A549 treated with ZK216348 at 1 μM for 4 hours (cell line): ENCODE measurements around the gene IFIT3. TPM values are rescaled to one million over a fixed set of nuclear protein-coding genes. Genes with fewer than 3 reads are reported as not detected.

Source experiments
- total RNA-seq: library from RNA; stranded (reverse); fragments of 200-300 nt; extraction: Qiagen RNA extraction; gene quantifications from 5 replicates; pipeline ENCODE4 v1.2.3, GENCODE V29; 2022; ENCODE audit warnings: low read depth

The IFIT3 gene, protein sequence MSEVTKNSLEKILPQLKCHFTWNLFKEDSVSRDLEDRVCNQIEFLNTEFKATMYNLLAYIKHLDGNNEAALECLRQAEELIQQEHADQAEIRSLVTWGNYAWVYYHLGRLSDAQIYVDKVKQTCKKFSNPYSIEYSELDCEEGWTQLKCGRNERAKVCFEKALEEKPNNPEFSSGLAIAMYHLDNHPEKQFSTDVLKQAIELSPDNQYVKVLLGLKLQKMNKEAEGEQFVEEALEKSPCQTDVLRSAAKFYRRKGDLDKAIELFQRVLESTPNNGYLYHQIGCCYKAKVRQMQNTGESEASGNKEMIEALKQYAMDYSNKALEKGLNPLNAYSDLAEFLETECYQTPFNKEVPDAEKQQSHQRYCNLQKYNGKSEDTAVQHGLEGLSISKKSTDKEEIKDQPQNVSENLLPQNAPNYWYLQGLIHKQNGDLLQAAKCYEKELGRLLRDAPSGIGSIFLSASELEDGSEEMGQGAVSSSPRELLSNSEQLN
- total RNA-seq, result 3.8 to 7.2 TPM (median 4.9 TPM) in 5 replicates

DNA sequence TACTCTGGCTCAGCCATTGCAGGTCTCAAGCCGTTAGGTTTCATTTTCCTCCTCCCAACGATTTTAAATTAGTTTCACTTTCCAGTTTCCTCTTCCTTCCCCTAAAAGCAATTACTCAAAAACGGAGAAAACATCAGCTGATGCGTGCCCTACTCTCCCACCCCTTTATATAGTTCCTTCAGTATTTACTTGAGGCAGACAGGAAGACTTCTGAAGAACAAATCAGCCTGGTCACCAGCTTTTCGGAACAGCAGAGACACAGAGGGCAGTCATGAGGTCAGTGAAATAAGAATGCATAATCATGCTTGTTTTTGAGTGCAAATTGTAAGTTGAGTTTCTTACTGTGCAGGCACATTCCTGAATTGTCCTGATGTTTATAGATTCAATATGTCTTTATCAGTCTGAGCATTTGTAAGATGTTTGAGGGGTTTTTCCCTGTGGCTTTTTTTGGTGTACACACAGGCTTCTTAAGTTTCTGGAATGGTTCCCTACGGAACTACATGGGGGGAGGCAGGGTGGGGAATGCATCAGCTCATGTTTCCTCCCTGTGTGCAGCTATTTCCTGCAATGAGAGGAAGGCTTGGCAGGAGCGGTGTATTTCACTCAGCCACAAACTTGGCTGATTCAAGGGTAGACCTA lies at the start of gene IFIT3:
IFIT3 (plus strand) TSS at position 195 of the 639 bp plus-strand sequence; CDS start at position 272, 77 bp downstream.

DNA sequence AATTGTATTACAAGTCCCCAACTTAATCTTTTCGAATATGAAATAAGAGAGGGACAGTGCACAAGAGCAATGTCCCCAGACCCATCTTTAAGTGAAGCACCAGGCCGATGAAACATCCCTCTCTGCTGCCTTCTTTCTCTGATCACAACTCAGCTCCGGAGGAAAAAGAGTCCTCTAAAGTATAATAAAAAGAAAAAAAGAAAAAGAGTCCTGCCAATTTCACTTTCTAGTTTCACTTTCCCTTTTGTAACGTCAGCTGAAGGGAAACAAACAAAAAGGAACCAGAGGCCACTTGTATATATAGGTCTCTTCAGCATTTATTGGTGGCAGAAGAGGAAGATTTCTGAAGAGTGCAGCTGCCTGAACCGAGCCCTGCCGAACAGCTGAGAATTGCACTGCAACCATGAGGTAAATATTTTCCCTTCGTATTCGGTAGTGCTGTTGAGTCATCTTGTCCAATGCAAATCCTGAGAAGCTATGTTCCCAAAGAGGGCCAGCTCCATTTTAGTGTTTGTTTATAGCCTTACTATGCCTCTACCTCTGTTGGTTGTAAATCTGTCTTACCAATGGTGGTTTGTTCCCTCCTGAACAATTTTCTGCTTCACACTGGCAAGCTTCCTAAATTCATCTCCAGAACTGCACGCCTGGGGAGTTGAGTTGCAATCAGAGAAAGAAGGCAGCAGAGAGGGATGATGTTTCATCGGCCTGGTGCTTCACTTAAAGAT lies 25.9 kb upstream of the IFIT3 start, which contains the start of gene IFIT2:
IFIT2 (plus strand) TSS at position 326 of the 725 bp plus-strand sequence; CDS start at position 404, 78 bp downstream.

DNA sequence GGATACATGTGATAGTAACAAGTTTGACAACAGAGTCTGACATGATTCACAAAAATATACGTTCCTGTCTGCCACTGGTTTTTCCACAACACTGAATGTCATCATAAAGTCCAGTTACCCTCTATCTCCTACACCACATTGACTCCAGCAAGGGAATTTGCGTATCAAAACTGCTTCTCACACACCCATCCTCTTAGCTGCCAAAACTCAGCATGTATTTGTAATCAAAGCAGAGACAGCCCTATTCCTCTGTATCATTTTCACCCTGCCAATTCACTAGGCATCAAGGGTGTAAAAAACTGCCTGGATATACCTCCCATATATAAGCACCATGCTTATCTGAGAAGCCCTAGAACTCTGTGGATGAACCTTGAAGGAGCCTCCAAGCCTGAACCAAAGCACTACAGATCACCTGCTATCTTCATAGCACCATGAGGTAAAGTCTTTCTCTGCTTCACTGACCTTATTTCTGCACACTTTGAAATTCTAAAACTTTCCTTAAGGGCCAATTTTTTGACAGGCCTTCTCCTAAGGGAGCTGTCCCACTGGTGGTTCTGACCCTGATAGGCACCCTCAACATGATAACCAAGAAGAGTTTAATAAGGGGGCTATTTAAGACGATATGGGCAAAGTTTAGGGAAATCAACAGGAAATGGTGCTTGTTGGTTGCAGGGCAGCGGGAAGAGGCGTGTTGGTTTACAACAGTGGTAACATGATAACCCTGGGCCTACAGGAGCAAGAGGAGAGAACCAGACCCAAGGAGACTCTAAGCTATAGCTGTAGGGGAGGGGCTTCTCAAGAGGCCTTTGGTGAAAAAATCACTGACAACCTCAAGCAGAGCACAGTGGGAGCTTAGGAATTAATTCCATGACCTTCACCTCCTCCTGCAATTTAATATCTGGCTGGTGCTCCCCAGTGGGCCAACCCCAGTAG lies 50.2 kb downstream of the IFIT3 start, which contains the start of gene IFIT1B:
IFIT1B (plus strand) TSS at position 352 of the 933 bp plus-strand sequence; CDS start at position 432, 80 bp downstream.

Other genes starting within 250 kb of the IFIT3 start
- gene CH25H, start 120.7 kb upstream of the IFIT3 start, total RNA-seq, result 0.15 TPM in 1 of 5 replicates, not detected in the others
- gene LIPA, start 76.2 kb upstream of the IFIT3 start, total RNA-seq, result 40.5 to 50.3 TPM (median 45.2 TPM) in 5 replicates
- 1.7 to 4.5 TPM (median 2.8 TPM) in 5 replicates for gene IFIT2, start 26.0 kb upstream of the IFIT3 start, total RNA-seq
- not detected in 5 replicates for gene IFIT1B, start 50.1 kb downstream of the IFIT3 start, total RNA-seq
- gene IFIT1, start 64.6 kb downstream of the IFIT3 start, total RNA-seq, result 3.5 to 7.0 TPM (median 4.8 TPM) in 5 replicates
- 6.8 to 13.9 TPM (median 8.6 TPM) in 5 replicates for gene IFIT5, start 86.6 kb downstream of the IFIT3 start, total RNA-seq
- gene SLC16A12, start 207.6 kb downstream of the IFIT3 start, total RNA-seq, result 0.09 to 0.27 TPM (median 0.19 TPM) in 5 replicates